SU-DHL-6 (cell line): ENCODE measurements around the gene TTC9B.

ENCODE experiments used
- H2AFZ ChIP-seq: fragments of 200-600 bp; sonication (generic); 2 replicates; pipeline ENCODE4 v1.6.1; 2014; ENCODE audit warnings: low read depth, mild to moderate bottlenecking, moderate library complexity, mixed read lengths, antibody characterized with exemption, low read length; ENCODE audit not compliant: severe bottlenecking
- H3F3A ChIP-seq: fragments of 200-600 bp; shearing (Covaris generic); 2 replicates; pipeline ENCODE4 v1.6.0; 2016; ENCODE audit warnings: antibody characterized with exemption, mild to moderate bottlenecking; ENCODE audit not compliant: insufficient read depth
- H3K27ac ChIP-seq: fragments of 200-600 bp; sonication (generic); 2 replicates; pipeline ENCODE4 v1.5.1; 2016; ENCODE audit warnings: low read depth, mild to moderate bottlenecking, low read length, moderate library complexity, mixed read lengths
- H3K27me3 ChIP-seq: fragments of 200-600 bp; sonication (generic), shearing (Covaris generic); 2 replicates; pipeline ENCODE4 v1.6.0; 2014; ENCODE audit warnings: mild to moderate bottlenecking, low read length
- H3K36me3 ChIP-seq: fragments of 200-600 bp; sonication (generic); 2 replicates; pipeline ENCODE4 v1.6.1; 2014; ENCODE audit warnings: mild to moderate bottlenecking, low read length, mixed read lengths
- H3K4me2 ChIP-seq: fragments of 300-600, 200-600 bp; shearing (Covaris generic), sonication (generic); 2 replicates; pipeline ENCODE4 v1.6.0; 2014; ENCODE audit warnings: low read length, low read depth, mild to moderate bottlenecking; ENCODE audit not compliant: poor library complexity, severe bottlenecking
- H3K4me3 ChIP-seq: fragments of 200-600 bp; sonication (generic); 2 replicates; pipeline ENCODE4 v1.5.1; 2014; ENCODE audit warnings: antibody characterized with exemption, low read length, mild to moderate bottlenecking, mixed read lengths; ENCODE audit not compliant: insufficient read depth, poor library complexity, severe bottlenecking
- H3K79me2 ChIP-seq: fragments of 200-600 bp; sonication (generic); 2 replicates; pipeline ENCODE4 v1.6.1; 2014; ENCODE audit warnings: mild to moderate bottlenecking, low read length, moderate library complexity; ENCODE audit not compliant: insufficient read depth
- H3K9ac ChIP-seq: fragments of 200-600 bp; sonication (generic); 2 replicates; pipeline ENCODE4 v1.7.0; 2014; ENCODE audit warnings: mild to moderate bottlenecking, low read length
- H3K9me2 ChIP-seq: fragments of 200-600 bp; sonication (generic); replicated peaks from 2 replicates; pipeline ENCODE4 v1.6.1; 2014; ENCODE audit warnings: low read length; ENCODE audit not compliant: insufficient read depth
- H3K9me3 ChIP-seq: fragments of 200-600 bp; sonication (generic); 2 replicates; pipeline ENCODE4 v1.6.1; 2014; ENCODE audit warnings: low read length, mixed read lengths; ENCODE audit not compliant: insufficient read depth
- H4K20me1 ChIP-seq: fragments of 200-600 bp; sonication (generic); 2 replicates; pipeline ENCODE4 v1.6.1; 2014; ENCODE audit warnings: low read depth, mild to moderate bottlenecking, antibody characterized with exemption, low read length, moderate library complexity, mixed read lengths
- CTCF ChIP-seq: fragments of 200-600 bp; sonication (generic); IDR thresholded peaks from one replicate; pipeline ENCODE4 v1.5.1; 2017; ENCODE audit warnings: antibody characterized with exemption, mild to moderate bottlenecking, low read length, moderate library complexity; ENCODE audit not compliant: insufficient read depth, poor library complexity, severe bottlenecking
- EZH2phosphoT487 ChIP-seq: fragments of 200-600 bp; sonication (generic), shearing (Covaris generic); conservative IDR thresholded peaks from 2 replicates; pipeline ENCODE4 v1.6.1; 2018; ENCODE audit warnings: mild to moderate bottlenecking, antibody characterized with exemption, low read length, moderate library complexity, mixed read lengths

Gene TTC9B

GRCh38 chr19:40266119-40266518 lies 47.9 kb upstream of the TTC9B start:
- H3K79me2 ChIP-seq, result peaks cover 32% of the 10 kb centered on the region
- no peak overlapping the region for H3K27ac ChIP-seq
- TF ChIP-seq EZH2phosphoT487 (no peak), CTCF (no peak)
- no peak overlapping the region for H3K9ac ChIP-seq
- no peak overlapping the region for H3K4me2 ChIP-seq
- no peaks in the 10 kb centered on the region for H3K9me2 ChIP-seq
- H3K4me3 ChIP-seq, result no peak overlapping the region
- no peaks in the 10 kb centered on the region for H3K9me3 ChIP-seq
- H4K20me1 ChIP-seq, result no peaks in the 10 kb centered on the region
- no peak overlapping the region for H2AFZ ChIP-seq
- H3K27me3 ChIP-seq, result no peaks in the 10 kb centered on the region
- H3K36me3 ChIP-seq, result no peaks in the 10 kb centered on the region
- H3F3A ChIP-seq, result no peaks in the 10 kb centered on the region

GRCh38 chr19:40265763-40266099 lies 47.5 kb upstream of the TTC9B start:
- H3F3A ChIP-seq, result no peaks in the 10 kb centered on the region
- no peak overlapping the region for H3K9ac ChIP-seq
- no peak overlapping the region for H3K4me2 ChIP-seq
- H4K20me1 ChIP-seq, result no peaks in the 10 kb centered on the region
- no peaks in the 10 kb centered on the region for H3K9me2 ChIP-seq
- TF ChIP-seq EZH2phosphoT487 (no peak), CTCF (no peak)
- no peak overlapping the region for H3K4me3 ChIP-seq
- H3K9me3 ChIP-seq, result no peaks in the 10 kb centered on the region
- no peak overlapping the region for H2AFZ ChIP-seq
- no peaks in the 10 kb centered on the region for H3K36me3 ChIP-seq
- H3K27me3 ChIP-seq, result no peaks in the 10 kb centered on the region
- no peak overlapping the region for H3K27ac ChIP-seq
- H3K79me2 ChIP-seq, result peaks cover 32% of the 10 kb centered on the region

- Histone ChIP-seq H2AFZ (no peak overlapping the region), H4K20me1 (no peaks in the 10 kb centered on the region), H3K4me2 (no peak overlapping the region), H3K9me3 (no peaks in the 10 kb centered on the region), H3K36me3 (no peaks in the 10 kb centered on the region), H3K9ac (no peak overlapping the region), H3K27me3 (no peaks in the 10 kb centered on the region), H3K79me2 (peaks cover 29% of the 10 kb centered on the region), H3K27ac (no peak overlapping the region), H3F3A (no peaks in the 10 kb centered on the region), H3K9me2 (no peaks in the 10 kb centered on the region), H3K4me3 (no peak overlapping the region)
- TF ChIP-seq EZH2phosphoT487 (no peak), CTCF (no peak)
Observed at GRCh38 chr19:40265055-40265762, 47.0 kb upstream of the TTC9B start.
